ENCODE data around the gene EOLA1.
"Not testable (repeated sequence)": the region's sequence is repeated elsewhere in the genome, so short reads cannot be mapped to it uniquely, and the experiment has no call there.

EOLA1 gene

DNA sequence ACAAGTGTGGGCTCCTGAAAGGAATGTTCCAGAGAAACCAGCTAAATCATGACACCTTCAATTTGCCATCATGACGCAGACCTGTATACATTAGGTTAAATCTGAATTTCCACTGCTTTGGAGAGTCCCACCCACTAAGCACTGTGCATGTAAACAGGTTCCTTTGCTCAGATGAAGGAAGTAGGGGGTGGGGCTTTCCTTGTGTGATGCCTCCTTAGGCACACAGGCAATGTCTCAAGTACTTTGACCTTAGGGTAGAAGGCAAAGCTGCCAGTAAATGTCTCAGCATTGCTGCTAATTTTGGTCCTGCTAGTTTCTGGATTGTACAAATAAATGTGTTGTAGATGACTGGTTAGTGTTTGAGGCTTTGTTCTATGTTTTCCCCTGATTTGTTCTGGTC lies 6.2 kb downstream of the EOLA1 start:
- DNase-seq = not testable (repeated sequence)

DNA sequence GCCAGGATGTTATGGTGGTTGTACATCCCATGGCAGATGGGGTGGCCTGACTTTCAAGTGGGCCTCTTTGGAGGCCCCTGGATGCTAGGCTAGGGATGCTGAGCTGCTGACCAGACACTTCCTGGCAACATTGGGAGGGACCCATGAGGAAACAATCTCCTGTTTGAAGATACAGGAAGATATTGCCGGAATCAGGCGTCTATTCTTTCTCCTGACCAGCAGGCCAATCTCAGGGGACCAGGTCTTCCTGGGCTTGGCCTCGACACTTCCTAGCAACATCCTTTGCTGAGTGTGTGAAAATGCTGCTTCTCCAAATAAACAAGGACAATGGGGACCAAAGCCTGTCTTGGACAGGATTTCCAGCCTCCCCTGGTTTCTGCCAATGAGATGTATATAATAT lies 7.0 kb downstream of the EOLA1 start:
- not testable (repeated sequence) for DNase-seq

DNA sequence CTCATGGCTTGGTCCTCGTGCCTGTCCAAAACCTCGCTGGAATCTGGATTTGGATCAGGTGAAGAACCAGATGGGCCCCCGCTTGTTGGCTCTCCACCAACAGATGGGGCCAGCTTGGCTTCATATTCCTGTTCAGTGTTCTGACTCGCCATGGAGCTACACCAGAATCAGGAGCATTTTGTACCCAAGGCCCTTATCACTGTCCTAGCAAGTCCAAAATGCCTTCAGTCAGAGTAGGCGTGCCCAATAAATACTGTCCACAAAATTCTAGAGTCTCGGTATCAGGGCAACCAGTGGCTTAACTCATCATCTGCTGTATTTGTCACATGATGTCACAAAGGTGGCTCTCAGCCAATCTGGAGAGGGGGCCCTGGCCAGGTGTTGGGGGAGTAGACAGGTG lies 8.9 kb downstream of the EOLA1 start, which contains the start of gene HSFX3:
Gene HSFX3, minus strand, starts transcription at position 224 of the 400 bp plus-strand sequence. Its CDS starts 72 bp downstream, at position 152.
- not testable (repeated sequence) for DNase-seq

DNA sequence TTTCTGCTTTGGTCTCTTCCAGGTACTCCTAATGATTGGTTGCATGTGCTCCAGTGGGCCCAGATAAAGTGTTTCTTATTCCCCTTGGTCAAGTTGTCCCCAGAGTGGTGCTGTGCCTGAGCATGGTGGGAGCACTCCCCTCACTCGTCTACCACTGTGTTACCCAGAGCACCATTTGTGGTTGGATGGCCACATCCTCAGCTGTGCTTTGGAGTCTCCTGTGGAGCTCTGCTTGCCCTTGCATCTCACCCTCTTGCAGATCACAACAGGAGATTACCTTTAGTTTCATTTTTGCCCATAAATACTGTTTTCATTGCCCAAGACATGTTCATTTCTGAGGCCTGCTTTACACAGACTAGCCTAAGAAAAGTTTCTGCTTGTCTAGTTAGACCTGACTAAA lies 9.6 kb downstream of the EOLA1 start:
- DNase-seq = not testable (repeated sequence)

DNA sequence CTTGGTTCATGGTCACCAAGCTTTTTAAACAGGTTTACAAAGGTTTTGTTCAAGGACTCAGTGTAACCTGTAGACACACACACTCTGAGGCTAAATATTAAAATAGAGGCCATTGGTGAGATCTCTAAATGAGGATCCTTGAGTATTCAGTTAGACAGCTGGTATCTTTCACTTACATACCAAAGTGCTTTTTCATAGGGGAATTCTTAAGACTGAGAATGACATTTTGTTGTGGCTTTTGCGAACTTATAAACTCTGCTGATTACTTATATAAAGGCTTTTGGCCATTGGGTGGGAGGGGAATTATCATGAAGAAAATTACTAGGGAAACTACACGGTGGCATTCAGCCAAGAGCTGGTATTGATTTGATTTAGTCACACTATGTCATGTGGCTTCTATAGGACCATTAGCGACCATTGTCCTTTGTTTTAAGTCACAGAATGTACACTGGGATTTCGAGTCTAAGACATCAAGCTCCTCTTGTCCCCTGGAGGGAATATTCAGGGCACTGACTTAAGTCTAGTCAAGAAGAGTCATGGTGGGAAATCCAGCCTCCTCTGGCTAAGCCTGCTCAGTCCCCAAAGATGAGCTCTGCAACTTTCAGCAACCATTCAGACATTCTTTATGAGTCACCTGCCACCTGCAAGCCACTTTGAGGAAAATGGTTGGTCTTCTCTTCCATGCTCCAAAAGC lies 10.6 kb downstream of the EOLA1 start:
- not testable (repeated sequence) for DNase-seq

DNA sequence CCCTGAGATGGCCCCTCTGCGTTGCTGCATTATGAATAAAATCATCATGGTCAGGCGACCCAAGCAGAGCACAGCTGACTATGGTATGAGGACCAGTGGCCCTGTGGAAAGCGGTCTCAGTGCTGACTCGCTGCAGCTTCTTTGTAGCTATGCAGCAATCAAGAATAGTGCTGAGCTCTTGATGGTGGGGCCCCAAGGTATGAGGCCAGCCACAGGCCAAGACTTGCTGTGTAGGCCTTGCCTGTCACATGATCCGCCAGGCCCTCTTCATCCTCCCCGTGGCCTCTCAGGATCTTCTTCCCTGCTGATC lies 11.1 kb downstream of the EOLA1 start:
- DNase-seq = not testable (repeated sequence)

DNA sequence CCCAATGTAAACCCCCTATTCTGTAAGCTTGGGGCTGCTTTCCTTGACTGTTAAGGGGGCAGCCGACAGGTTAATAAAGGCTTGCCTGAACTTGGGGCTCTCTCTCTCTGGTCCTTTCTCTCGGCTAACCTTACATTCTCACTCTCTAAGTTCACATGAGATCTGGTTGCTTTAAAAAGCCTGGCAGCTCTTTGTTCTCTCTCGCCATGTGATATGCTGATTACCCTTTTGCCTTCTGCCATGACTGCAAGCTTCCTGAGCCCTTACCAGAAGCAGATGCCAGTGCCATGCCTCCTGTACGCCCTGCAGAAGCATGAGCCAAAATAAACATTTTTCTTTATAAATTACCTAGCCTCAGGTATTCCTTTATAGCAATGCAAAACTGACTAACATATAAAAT lies 14.4 kb downstream of the EOLA1 start:
- DNase-seq = not testable (repeated sequence)

DNA sequence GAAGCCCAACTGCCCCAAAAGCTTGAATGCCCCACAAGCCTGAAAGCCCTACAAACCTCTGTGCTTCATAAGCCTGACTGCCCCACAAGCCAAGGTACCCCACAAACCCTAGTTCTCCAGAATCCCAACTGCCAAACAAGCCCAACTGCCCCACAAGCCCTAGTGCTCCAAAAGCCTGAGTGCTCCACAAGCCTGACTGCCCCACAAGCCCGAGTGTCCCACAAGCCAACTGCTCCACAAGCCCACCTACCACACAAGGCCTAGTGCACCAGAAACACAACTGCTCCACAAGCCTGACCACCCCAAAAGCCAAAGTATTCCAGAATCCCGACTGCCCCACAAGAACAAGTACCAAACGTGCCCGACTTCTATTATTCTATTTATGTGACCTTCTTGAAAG lies 22.5 kb downstream of the EOLA1 start:
- DNase-seq = no peak

DNA sequence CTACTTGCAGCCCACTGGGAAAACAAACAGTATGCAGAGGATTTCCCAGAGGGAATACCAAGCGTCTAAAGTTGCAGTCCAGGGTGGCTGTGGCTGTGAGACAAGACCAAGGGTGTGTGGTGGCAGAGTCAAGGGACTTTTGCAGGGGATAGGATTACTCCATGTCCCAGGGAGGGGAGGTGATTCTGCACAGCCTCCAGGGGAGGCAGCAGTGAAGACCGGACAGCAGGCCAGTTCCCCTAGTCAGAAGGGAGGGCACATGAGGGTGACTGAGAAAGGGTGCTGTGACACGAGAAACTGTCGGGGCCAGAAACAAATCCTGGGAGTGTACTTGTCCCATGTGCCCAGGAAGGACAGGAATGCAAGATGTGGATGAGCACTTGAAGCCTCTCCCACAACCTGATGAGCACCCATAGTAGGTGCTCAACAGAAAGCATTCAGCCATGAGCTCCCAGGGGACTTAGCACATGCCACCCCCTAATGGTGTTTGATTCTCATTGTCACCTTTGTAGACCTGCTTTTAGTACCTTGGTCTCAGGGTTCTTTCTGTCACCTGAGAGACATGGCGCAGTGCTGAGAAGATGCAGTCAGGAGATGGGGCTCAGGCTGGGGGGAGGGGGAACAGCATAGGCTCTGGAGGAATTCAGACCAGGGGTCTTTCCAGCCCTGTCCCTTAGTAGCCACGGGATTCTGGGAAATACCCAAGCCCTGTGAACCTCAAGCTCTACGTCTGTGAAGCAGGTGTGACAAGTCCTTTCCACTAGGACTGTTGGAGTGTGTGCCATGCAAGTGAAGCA lies 27.0 kb downstream of the EOLA1 start:
- DNase-seq = no peak

DNA sequence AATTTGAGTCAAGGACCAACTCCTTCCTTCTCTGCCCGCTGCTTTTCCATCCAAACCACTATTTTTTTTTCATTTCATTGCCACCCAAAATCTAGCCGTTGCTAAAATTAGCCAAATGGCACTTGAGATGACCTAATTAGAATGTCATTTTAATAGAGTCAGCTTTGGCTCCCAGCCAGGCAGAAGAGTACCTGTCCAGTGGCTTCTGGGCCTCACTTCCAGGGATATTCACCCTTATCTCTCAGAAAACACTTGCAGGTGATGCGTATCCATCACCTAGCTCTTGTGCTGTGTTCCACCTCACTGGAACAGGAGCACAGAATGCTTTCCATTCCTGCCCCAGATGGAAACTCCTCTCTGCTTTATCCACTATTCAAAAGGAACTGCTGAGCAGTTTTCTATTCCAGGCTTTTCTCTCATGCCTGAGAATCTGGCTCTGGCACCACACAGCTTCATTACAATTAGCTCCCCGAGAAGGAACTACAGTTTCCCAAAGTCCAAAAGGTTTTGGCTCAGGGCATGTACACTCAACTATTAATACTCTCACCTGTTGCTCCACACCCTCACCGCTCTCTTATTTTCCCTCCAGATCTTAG lies 28.0 kb downstream of the EOLA1 start:
- no peak for DNase-seq

DNA sequence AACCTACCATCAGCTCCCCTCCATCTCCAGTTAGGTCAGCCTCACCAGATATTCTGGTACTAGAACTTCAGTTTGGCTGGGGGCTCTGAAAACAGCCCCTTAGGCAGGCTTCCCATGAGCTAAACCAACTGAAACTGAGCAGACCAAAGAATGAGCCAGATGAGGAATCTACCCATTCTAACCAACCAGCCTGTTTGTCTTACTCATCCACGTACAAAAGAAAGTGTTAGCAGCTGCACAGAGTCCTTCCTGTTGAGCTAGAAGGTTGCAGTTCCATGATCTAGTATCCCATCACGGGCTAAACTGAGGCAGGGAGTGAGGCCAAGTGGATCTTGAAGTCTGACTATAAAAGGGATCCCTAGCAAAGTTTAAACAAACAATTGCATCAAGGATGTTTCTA lies 29.0 kb downstream of the EOLA1 start:
- no peak for DNase-seq

DNA sequence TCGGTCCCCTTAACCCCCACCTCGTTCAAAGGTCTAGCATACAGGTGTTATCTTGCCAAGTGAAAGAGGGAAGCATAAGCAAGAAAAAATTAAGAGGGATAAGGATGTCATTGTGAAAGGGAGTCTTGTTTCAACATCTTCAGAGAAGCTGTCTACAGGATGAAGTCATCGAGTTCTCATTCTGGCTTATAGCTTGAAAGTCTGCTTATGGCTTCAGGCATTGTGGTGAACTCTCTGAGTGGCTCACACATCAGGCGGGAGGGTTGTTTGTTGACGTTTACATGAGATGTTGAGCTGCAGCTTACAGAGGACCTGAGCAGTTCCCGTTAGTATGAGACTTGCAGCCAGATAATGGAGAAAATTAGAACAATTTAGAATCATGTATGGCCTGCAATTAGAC lies 29.9 kb downstream of the EOLA1 start:
- DNase-seq = no peak

DNA sequence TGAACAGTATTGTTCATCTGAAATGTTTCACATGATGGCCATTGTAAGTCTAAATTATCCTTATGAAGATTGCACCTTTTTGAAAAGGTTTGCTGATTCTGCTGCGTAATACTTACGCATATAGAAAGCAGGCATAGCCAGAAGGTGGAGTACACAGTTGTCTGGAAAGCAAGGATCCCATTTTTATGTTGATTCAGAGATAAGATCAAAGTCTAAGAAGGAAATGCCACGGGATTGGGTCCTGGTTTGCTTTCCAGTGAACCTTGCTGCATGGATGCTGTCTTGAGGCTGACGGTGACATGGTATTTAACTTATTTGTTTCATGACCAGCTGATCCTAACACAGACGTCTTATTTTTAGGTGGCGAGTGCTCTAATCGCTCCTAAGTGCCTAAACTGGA lies 31.0 kb downstream of the EOLA1 start:
- no peak for DNase-seq

DNA sequence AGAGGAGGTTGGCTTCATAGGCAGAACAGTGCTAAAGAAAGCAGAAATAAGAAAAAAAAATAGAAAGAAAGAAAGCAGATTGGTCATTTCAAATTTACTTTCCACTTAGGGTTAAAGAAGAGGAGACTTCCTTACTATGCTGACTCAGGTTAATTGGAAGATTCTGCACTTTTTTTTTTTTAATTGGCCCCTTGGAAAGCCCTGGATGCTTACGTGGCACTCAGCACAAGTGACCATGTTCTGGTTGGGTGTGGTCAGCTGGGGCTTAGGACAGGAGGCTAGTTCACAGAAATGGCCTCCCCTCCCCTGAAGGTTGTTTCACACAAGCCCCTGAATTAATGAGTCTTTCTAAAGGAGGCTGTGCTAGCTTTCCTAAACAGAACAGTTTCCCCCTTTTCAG lies 31.9 kb downstream of the EOLA1 start:
- DNase-seq = no peak

DNA sequence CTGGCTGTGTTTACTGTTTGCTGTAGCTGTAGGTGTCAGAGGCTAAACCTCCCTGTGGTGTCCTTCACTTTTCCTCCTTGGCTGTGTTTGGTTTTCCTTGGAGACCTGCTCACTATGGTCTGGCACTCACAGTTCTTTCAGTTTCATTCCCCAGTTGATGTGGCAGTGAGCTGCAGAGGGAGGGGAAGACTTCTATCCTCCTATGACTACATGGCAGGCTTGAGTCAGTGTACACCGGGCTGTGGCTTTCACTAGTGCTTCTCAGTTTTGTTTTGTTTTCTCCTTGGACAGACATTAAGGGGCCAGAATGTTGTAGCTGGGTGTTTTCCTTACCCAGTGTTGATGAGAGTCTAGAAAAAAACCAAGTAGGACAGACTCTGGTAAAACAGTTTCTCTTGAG lies 32.6 kb downstream of the EOLA1 start:
- not testable (repeated sequence) for DNase-seq

DNA sequence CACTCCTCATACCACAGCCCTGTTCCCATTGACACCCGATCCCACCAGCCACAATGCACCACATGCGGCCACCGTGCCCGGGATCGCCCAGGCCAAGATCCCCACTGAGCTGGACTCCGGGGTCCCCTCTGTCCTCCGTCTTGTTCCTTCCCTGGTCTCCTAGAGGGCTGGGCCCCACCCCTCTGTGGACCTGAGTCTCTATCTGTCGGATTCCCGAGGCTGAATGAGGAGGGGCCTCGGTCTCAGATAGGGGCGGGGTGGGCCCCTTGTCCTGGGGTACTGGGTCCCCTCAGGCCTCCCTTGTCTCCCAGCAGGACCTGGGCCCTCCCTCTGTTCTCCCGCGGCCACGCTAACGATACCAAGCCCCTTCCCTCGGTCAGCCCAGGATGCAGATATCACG lies 44.8 kb downstream of the EOLA1 start:
- DNase-seq = not testable (repeated sequence)

DNA sequence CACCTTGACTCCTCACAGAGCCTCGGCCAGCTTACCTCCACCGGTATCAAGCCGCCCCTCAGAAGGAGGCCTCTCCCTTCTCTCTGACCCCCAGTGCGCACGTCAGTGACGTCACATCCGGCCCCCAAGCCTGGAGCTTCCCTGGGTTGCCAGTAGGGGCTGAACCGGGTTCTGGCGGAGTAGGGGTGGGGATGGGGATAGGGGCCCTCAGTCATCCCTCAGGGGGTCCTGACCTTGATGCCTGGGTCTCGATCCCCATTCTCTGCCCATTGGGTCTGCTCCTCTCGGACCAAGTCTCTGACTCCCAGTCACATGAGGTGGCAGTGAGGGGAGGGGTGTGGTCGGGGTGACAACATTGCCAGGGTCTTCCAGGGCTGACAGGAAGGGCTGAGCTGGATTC lies 46.5 kb downstream of the EOLA1 start, which contains the start of gene MAGEA9B:
Gene MAGEA9B, minus strand, starts transcription at position 101 of the 400 bp plus-strand sequence. CDS start 4,280 bp downstream, outside the sequence.
- DNase-seq = not testable (repeated sequence)

DNA sequence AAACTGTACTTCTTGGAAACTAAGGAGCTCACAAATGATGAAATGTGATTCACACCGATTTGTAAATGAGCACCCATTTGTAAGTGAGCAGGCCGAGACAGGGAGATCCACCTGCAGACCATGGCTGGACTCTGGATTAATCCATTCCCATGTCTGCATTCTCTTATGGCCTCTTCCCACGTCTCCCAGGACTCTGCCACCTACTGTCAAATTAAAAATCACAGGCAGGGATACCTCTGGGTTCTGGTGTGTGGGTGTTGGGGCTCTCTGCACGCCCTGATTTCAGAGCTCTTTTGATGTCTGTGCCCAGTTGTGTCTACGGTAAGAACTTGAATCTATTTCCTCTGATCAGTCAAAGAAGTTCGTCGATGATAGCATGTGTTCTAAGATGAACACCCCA lies 50.2 kb downstream of the EOLA1 start:
- not testable (repeated sequence) for DNase-seq

DNA sequence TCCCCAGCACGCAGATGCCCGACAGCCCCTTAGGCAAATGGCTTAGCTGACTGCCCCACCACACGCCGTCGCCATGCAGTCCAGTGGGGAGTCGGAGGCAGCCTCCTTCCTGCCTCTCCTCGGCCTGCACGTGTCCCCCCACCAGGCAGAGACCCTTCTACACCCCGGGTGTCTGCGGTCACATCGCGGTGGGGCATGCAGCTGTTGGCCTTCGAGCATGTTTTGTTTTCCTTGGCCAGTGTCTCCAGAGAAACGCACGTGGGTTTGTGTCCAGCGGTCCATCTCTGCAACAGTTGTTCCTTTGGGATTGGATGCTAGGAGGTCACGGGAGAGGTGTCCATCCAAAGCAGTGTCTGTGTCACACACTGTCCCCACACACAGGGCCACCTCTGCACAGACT lies 54.4 kb downstream of the EOLA1 start, which contains the start of gene HSFX2:
Gene HSFX2, minus strand, starts transcription at position 101 of the 400 bp plus-strand sequence. CDS start 614 bp downstream, outside the sequence.
- not testable (repeated sequence) for DNase-seq

DNA sequence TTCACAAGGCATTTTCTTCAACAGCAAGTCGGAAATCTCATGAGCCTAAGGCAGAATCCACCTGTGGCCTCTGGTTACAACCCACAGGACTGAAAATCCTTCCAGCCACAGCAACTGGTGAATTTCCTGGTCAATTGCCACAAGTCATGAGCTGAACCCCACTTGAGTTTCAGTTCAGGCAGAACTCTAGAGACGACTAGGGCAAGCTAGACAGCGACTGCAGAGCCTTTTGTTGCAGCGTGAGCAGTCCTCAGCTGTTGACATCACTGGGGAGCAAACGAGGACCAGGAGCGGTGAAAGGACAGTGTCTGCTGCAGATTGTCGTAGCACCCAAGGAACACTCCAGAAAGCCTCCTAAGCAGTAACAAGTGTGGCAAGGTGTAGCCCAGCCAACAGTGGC lies 55.1 kb downstream of the EOLA1 start:
- DNase-seq = not testable (repeated sequence)
